Activated naive CD8-positive, alpha-beta T cell treated with anti-CD3 and anti-CD28 coated beads, Interleukin-2, amount 50 U/mL, for 24 hours (primary cell): ENCODE measurements around the gene BAD.
A peak's percentile ranks its signal among the peaks of the same experiment; 100 is the strongest.
"Not testable (repeated sequence)": the region's sequence is repeated elsewhere in the genome, so short reads cannot be mapped to it uniquely, and the experiment has no call there.

Experiments used
- ATAC-seq: fragments of 150-1000 bp; cut with Tn5 transposase; one replicate; pipeline ENCODE4 v1.10.0; 2021
- DNase-seq: peaks from one replicate; pipeline ENCODE4 v3.0.0; 2021
- H3K27ac Mint-ChIP-seq: one replicate; pipeline ENCODE4 v1.8.0; 2021; ENCODE audit warnings: mild to moderate bottlenecking, mixed read lengths
- H3K27me3 Mint-ChIP-seq: one replicate; pipeline ENCODE4 v1.8.0; 2021; ENCODE audit warnings: mixed read lengths
- H3K36me3 Mint-ChIP-seq: one replicate; pipeline ENCODE4 v1.8.0; 2021; ENCODE audit warnings: low read depth, mixed read lengths
- H3K4me1 Mint-ChIP-seq: one replicate; pipeline ENCODE4 v1.8.0; 2021; ENCODE audit warnings: mixed read lengths
- H3K4me3 Mint-ChIP-seq: one replicate; pipeline ENCODE4 v1.8.0; 2021; ENCODE audit warnings: mild to moderate bottlenecking, moderate library complexity, mixed read lengths
- H3K9me3 Mint-ChIP-seq: one replicate; pipeline ENCODE4 v1.8.0; 2021; ENCODE audit warnings: mixed read lengths

Gene BAD

GRCh38 chr11:64318766-64319761 lies 34.6 kb upstream of the BAD start:
- peaks cover 32% of the 10 kb centered on the region for H3K36me3 Mint-ChIP-seq
- DNase-seq: no peak
- peak overlapping the region; percentile 98 for H3K27ac Mint-ChIP-seq
- peak overlapping the region; percentile 97 for H3K4me3 Mint-ChIP-seq
- peaks cover 28% of the 10 kb centered on the region for H3K4me1 Mint-ChIP-seq
- no peaks in the 10 kb centered on the region for H3K27me3 Mint-ChIP-seq
- no peaks in the 10 kb centered on the region for H3K9me3 Mint-ChIP-seq
- no peak for ATAC-seq

- H3K27me3 Mint-ChIP-seq: no peaks in the 10 kb centered on the region
- peak within 1 kb of the TSS; percentile 97 for H3K4me3 Mint-ChIP-seq
- peaks cover 33% of the 10 kb centered on the region for H3K36me3 Mint-ChIP-seq
- H3K4me1 Mint-ChIP-seq: peaks cover 29% of the 10 kb centered on the region
- peak; percentile 94 for DNase-seq
- H3K9me3 Mint-ChIP-seq: no peaks in the 10 kb centered on the region
- ATAC-seq: peak; percentile 75
- peak within 1 kb of the TSS; percentile 98 for H3K27ac Mint-ChIP-seq
Measured at GRCh38 chr11:64317961-64318765, 33.7 kb upstream of the BAD start, which contains the start of gene PRDX5. Gene PRDX5 (plus strand): TSS chr11:64318121. CDS start chr11:64318216, 95 bp downstream.

- Mint-ChIP-seq H3K4me3 (peak within 1 kb of the TSS; percentile 97), H3K27ac (peak within 1 kb of the TSS; percentile 98), H3K4me1 (peaks cover 36% of the 10 kb centered on the region), H3K27me3 (no peaks in the 10 kb centered on the region), H3K9me3 (no peaks in the 10 kb centered on the region), H3K36me3 (peaks cover 40% of the 10 kb centered on the region)
- DNase-seq (peak; percentile 94), ATAC-seq (peak; percentile 81)
Measured at GRCh38 chr11:64317325-64317960, 33.0 kb upstream of the BAD start, which contains the start of gene TRMT112. Gene TRMT112 (minus strand): TSS chr11:64317559. CDS start chr11:64317526, 33 bp downstream.

DNA sequence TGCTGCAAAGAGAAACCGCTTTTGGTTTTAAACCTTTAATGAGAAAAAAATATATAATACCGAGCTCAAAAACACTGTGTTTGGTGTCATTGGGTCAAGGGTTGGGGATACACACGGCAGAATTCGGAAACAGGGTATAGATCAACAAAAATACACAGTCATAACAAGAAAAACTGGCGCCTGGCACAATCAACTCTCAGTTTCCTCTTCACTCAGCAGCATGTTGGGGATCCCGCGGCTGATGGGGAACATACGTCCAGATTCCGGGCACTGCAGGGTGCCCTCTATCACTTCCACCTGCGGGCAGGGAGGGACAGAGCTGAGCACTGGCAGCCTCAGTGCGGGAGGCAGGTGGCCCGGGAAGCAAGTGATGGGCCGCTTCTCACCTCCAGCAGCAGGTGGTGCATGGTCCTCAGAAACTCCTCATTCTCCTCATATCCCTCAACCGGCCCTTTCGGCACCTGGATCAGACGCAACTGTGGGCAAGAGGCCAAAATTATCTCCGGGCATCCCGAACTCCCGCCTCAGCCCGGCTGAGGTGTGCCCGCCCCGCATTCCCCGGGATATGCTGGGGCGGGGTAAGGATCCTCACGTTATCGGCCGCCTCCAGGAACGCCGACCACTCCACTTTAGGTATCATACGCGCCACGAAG lies 32.3 kb upstream of the BAD start:
- peak overlapping the region; percentile 97 for H3K4me3 Mint-ChIP-seq
- DNase-seq: no peak
- H3K27me3 Mint-ChIP-seq: no peaks in the 10 kb centered on the region
- peaks cover 40% of the 10 kb centered on the region for H3K36me3 Mint-ChIP-seq
- H3K27ac Mint-ChIP-seq: peak overlapping the region; percentile 98
- peak; percentile 1 for ATAC-seq
- H3K4me1 Mint-ChIP-seq: peaks cover 37% of the 10 kb centered on the region
- no peaks in the 10 kb centered on the region for H3K9me3 Mint-ChIP-seq

GRCh38 chr11:64315667-64316526 lies 31.4 kb upstream of the BAD start:
- H3K9me3 Mint-ChIP-seq, ATAC-seq, DNase-seq, H3K27me3 Mint-ChIP-seq: not testable (repeated sequence)
- Mint-ChIP-seq H3K36me3 (peaks cover 36% of the 10 kb centered on the region), H3K4me1 (peaks cover 40% of the 10 kb centered on the region), H3K4me3 (peak overlapping the region; percentile 97), H3K27ac (peak overlapping the region; percentile 98)

DNA sequence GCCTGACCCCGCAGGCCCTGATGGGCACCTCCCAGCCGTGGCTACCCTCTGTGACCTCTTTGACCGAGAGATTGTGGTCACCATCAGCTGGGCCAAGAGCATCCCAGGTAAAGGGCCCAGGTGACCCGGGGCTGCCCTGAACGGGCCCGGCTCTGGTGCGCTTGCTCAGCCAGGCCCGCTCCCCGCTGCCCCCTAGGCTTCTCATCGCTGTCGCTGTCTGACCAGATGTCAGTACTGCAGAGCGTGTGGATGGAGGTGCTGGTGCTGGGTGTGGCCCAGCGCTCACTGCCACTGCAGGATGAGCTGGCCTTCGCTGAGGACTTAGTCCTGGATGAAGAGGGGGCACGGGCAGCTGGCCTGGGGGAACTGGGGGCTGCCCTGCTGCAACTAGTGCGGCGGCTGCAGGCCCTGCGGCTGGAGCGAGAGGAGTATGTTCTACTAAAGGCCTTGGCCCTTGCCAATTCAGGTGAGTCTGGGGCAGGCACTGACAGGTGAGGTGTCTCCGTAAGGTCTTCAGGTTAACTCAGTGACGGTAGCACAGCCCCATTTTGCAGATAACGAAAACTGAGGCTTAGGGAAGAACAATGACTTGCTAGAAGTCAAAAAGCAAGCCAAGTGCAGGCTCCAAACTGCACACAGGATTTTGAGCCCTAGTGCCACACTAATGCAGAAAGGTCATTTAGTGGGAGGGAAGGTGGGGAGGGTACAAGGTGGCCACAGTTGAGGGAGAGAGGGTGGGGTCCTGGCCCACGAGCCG lies 30.5 kb upstream of the BAD start:
- H3K9me3 Mint-ChIP-seq: no peaks in the 10 kb centered on the region
- H3K4me1 Mint-ChIP-seq: peaks cover 40% of the 10 kb centered on the region
- peaks cover 32% of the 10 kb centered on the region for H3K36me3 Mint-ChIP-seq
- H3K27me3 Mint-ChIP-seq: no peaks in the 10 kb centered on the region
- DNase-seq (no peak), ATAC-seq (no peak)
- H3K4me3 Mint-ChIP-seq: peak overlapping the region; percentile 43
- peak overlapping the region; percentile 31 for H3K27ac Mint-ChIP-seq

DNA sequence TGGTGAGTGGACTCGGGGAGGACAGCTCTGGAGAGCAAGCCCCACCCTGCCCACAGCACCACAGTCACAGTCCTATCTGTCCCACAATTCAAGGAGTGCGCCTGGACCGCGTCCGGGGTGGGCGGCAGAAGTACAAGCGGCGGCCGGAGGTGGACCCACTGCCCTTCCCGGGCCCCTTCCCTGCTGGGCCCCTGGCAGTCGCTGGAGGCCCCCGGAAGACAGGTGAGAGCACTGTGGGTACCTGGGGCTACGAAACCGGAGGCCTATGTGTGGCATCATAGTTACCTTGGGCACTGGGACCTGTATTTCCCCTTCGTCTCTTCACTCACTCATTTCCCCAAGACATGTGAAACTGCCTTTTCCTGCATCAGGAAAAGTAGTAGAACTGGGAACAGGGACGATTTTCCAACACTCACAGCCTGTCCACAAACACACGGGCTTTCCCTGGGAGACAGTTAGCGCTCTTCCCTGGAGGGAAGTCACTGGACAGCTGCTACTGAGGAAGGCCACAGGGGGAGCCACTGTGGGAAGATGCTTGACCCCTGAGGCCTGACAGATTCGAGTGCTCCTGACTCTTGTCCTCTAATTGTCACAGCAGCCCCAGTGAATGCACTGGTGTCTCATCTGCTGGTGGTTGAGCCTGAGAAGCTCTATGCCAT lies 29.8 kb upstream of the BAD start:
- H3K27ac Mint-ChIP-seq: no peak overlapping the region
- H3K9me3 Mint-ChIP-seq: no peaks in the 10 kb centered on the region
- DNase-seq (no peak), ATAC-seq (no peak)
- peaks cover 34% of the 10 kb centered on the region for H3K36me3 Mint-ChIP-seq
- H3K27me3 Mint-ChIP-seq: no peaks in the 10 kb centered on the region
- H3K4me3 Mint-ChIP-seq: no peak overlapping the region
- peaks cover 40% of the 10 kb centered on the region for H3K4me1 Mint-ChIP-seq

DNA sequence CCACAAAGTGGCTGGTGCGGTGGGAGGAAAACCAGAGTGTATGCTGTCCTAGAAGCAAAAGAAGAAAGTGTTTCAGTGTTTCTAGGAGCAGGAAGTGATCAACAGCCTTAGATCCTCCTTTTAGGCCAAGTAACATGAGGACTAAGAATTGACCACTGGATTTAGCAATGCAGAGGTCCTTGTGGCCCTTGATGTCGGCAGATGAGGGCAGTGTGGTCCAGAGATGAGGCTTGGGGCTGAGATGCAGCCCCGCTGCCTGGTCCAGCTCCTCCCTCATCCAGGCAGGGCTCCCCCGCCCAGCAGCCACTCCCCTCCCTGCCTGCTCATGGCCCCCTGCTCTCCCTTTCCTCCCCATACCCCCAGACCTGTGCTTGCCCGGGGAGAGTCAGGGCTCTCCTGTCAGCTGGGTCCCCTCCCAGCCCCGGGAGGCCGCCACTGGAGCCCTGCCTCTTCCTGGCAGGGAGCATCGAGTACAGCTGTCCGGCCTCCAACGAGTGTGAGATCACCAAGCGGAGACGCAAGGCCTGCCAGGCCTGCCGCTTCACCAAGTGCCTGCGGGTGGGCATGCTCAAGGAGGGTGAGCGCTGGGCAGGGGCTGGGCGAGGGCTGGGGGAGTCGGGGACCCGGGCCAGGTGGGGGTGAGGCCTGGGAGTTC lies 29.2 kb upstream of the BAD start:
- Mint-ChIP-seq H3K4me1 (peaks cover 37% of the 10 kb centered on the region), H3K27ac (peak overlapping the region; percentile 43), H3K4me3 (no peak overlapping the region), H3K27me3 (no peaks in the 10 kb centered on the region), H3K36me3 (peaks cover 32% of the 10 kb centered on the region), H3K9me3 (no peaks in the 10 kb centered on the region)
- DNase-seq (no peak), ATAC-seq (no peak)

- H3K4me3 Mint-ChIP-seq: no peak overlapping the region
Measured at GRCh38 chr11:64312947-64313346, 28.5 kb upstream of the BAD start.

DNA sequence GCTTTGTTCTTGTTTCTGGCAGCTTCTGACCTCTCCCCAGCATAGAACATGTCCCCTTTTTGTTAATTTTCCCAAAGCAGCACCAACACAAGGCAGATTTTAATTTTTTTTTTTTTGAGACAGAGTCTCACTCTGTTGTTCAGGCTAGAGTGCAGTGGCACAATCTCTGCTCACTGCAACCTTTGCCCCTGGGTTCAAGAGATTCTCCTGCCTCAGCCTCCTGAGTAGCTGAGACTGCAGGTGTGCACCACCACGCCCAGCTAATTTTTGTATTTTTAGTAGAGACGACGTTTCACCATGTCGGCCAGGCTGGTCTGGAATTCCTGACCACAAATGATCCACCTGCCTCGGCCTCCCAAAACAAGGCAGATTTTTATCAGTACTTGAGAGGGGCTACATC lies 23.3 kb upstream of the BAD start:
- ATAC-seq, H3K9me3 Mint-ChIP-seq, DNase-seq, H3K27me3 Mint-ChIP-seq: not testable (repeated sequence)
- peaks cover 40% of the 10 kb centered on the region for H3K4me1 Mint-ChIP-seq
- H3K4me3 Mint-ChIP-seq: peak overlapping the region; percentile 70
- H3K36me3 Mint-ChIP-seq: peaks cover 20% of the 10 kb centered on the region
- peak overlapping the region; percentile 76 for H3K27ac Mint-ChIP-seq

More at GRCh38 chr11:64312947-64313346, 28.5 kb upstream of the BAD start:
- Mint-ChIP-seq H3K36me3 (peaks cover 32% of the 10 kb centered on the region), H3K27me3 (no peaks in the 10 kb centered on the region), H3K27ac (peak overlapping the region; percentile 71), H3K4me1 (peaks cover 36% of the 10 kb centered on the region), H3K9me3 (no peaks in the 10 kb centered on the region)
- DNase-seq: no peak
- ATAC-seq: no peak

DNA sequence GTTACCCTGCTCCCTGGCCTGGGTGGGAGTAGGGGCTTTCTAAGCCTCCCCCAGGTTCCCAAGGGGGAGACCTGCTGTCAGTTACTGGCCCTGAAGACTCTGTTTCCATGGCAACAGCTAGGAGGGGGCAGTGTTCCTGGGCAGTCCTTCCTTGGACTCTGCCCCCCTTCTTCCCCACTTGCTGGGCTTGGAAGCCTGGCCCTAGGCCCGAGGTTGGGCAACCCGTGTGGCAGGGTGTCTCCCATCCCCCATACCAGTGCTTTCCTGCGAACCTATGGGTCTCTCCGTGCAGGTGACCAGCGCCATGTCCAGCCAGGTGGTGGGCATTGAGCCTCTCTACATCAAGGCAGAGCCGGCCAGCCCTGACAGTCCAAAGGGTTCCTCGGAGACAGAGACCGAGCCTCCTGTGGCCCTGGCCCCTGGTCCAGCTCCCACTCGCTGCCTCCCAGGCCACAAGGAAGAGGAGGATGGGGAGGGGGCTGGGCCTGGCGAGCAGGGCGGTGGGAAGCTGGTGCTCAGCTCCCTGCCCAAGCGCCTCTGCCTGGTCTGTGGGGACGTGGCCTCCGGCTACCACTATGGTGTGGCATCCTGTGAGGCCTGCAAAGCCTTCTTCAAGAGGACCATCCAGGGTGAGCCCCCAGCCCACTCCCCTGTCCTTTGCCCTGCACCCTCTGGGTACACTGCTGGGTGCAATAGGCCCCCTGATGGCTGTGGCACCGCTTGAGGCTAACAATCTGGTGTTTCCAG lies 22.6 kb upstream of the BAD start:
- H3K4me1 Mint-ChIP-seq: peaks cover 35% of the 10 kb centered on the region
- no peaks in the 10 kb centered on the region for H3K9me3 Mint-ChIP-seq
- ATAC-seq: no peak
- DNase-seq: no peak
- peaks cover 17% of the 10 kb centered on the region for H3K36me3 Mint-ChIP-seq
- H3K27me3 Mint-ChIP-seq: peaks cover 4% of the 10 kb centered on the region
- peak overlapping the region; percentile 96 for H3K27ac Mint-ChIP-seq
- peak overlapping the region; percentile 99 for H3K4me3 Mint-ChIP-seq
